Measurements from ENCODE around the gene TMED1.

TMED1 gene

GRCh38 chr19:10808937-10809649 lies 26.9 kb downstream of the TMED1 start:
- DNase-seq: peak in 1 of 2 donors; percentile 9

DNA sequence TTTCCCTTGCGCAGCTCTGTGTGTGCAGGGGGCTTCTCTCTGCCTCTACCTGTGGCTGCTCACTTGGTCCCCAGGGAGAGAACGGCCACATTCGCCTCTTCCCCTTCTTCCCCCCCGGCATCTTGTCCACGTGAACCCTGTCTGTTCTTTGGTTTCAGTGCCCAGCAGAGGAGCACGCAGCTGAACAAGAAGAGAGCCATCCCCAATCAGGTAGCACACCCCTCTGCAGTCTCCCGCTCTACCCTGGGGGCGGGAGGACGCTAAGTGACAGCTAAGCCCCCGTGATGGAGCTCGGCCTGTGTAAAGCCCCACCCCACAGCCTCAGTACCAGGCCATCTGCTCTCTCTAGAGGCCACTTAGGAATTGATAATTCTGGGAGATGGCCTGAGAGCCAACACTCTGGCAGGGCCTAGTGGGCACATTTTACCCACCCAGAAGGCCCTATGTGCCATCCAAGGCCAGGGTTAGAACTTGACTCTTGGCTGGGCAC lies 30.2 kb downstream of the TMED1 start:
- DNase-seq: no peak

- DNase-seq: peak; percentile 80
These were observed 30.8 kb downstream of the TMED1 start for GRCh38 chr19:10805065-10805757.

DNA sequence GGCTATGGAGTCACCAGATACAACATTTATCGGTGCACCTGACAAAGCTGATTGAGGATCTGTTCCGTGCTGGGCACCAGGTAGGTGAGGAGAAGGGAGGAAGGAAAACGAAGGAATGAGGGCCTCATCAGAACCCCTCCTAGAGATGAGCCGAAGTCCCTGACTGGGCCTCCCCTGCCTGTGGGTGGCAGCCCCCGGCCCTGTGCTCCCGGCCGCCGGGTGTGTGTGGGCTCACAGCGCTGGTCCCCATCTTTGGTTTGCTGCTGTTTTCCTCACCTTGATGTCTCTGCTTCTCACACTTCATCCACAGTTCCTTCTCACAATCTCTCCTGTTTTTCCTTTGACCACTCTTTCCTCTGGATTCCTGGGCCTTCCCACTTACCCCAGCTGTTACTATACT lies 32.8 kb downstream of the TMED1 start:
- DNase-seq: no peak

GRCh38 chr19:10802479-10802878 lies 33.5 kb downstream of the TMED1 start:
- DNase-seq: no peak

DNA sequence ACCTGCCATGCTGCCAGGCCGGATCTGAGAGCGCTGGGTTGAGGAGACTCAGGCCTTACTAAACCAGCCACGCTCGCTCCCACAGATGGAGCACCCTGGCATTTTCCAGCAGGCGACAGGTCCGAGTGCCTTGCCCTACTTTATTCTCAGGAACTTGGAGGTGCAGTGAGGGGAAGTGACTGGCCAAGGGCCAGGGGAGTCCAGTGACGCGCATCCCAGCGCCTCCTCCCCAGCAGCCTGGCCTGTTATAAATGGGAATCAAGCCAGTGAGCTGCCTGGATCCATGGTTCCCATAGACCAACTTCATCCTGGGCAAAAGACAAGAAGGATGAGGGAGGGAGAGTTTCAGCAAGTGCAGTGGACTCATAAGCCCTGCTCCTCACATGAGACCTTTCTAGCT lies 35.5 kb downstream of the TMED1 start:
- DNase-seq: no peak

- peak; percentile 44 to 70 for DNase-seq
These were observed 38.3 kb downstream of the TMED1 start for GRCh38 chr19:10797541-10798256.

DNA sequence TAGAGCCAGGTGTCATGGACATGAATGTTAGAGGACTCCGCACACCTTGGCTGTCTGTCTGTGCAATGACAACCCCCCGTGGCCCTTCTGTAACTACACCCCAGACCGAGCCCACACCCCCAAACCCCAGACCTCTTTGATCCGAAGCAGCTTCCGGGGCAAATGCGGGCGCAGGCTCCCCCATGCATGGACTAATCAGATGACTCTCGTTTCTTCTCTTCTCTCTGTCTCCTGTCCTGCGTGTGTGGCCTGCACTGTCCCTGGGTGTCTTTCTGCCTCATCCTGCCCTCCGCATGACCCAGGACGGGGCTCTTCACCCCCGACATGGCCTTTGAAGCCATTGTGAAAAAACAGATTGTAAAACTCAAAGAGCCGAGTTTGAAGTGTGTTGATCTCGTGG lies 38.9 kb downstream of the TMED1 start:
- no peak for DNase-seq

DNA sequence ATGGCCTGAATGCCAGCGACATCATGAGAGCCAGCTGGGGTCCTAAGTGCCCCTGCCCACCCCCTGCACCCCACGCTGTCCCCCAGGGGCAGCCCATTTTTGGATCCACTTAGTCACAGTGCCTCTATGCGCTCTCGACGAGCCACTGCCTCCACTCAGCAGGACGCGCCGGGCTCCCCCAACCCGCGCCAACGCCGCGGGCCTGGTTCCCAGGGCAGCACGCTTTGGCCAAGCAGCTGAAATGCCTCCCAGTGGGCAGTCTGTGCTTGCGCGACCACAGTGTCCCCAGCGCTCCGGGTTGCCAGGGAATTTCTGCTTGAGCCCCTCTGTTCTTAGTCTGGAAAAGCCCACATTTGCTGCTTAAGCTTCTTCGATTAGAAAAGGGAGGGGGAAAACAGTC lies 39.4 kb downstream of the TMED1 start:
- no peak for DNase-seq

GRCh38 chr19:10789866-10790265 lies 46.1 kb downstream of the TMED1 start:
- no peak for DNase-seq

- DNase-seq: no peak
These were observed 47.9 kb downstream of the TMED1 start for GRCh38 chr19:10788146-10788545.

DNA sequence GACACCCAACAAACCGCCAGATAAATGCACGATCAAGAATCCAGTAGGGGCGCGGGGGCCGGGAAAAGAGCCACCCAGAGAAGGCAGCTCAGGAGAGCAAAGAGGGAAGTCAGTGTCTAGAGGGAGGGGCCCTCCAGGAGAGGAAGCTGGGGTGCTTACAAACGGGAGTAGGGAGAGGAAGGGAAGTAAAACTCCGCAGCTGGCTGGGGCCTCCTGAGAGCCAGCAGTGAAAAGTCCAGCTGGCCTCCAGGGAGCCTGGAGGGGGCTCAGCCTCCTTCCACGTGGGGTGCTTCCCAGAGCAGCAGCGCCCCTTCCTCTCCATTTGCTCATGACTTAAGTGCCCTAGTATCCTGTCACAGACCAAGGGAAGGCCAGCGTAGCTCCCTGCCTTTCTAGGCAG lies 51.8 kb downstream of the TMED1 start:
- peak; percentile 87 to 88 for DNase-seq

DNA sequence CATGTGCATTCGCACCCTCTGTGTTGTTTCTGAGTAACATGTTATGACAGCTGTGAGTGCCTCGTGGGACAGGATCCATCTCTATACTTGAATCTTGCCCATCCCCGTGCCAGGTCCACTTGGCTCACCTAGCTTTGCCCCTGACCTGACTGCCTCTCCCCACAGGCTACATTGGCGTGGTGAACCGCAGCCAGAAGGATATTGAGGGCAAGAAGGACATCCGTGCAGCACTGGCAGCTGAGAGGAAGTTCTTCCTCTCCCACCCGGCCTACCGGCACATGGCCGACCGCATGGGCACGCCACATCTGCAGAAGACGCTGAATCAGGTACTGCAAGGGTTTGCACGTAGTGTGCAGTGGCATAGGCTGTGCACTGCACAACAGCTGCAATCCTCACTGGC lies 53.2 kb downstream of the TMED1 start:
- DNase-seq: peak; percentile 9 to 65
